Measurements from ENCODE around the gene DNAJB6.

DNA sequence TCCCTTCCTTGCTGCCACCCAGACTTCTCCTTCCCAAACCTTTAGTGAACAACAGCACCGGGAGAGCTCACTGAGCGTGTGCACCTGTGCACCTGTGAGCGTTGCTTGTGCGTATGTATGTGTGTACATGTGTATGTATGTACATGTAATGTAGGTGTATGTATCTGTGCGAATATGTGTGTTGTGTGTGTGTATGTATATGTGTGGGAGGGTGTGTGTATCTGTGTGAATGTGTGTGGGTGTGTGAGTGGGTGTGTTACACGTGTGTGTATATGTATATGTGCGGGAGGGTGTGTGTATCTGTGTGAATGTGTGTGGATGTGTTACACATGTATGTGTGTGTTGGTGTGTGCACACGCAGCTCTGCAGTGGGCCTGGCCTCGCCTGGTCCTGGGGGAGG lies 44.5 kb upstream of the DNAJB6 start:
- TF ChIP-seq, protein P1, sequence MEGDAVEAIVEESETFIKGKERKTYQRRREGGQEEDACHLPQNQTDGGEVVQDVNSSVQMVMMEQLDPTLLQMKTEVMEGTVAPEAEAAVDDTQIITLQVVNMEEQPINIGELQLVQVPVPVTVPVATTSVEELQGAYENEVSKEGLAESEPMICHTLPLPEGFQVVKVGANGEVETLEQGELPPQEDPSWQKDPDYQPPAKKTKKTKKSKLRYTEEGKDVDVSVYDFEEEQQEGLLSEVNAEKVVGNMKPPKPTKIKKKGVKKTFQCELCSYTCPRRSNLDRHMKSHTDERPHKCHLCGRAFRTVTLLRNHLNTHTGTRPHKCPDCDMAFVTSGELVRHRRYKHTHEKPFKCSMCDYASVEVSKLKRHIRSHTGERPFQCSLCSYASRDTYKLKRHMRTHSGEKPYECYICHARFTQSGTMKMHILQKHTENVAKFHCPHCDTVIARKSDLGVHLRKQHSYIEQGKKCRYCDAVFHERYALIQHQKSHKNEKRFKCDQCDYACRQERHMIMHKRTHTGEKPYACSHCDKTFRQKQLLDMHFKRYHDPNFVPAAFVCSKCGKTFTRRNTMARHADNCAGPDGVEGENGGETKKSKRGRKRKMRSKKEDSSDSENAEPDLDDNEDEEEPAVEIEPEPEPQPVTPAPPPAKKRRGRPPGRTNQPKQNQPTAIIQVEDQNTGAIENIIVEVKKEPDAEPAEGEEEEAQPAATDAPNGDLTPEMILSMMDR (IDR thresholded peaks at IDR 0.05) = no peak
- no peak for TF ChIP-seq POLR2A (IDR thresholded peaks at IDR 0.05)
